HG03442 (cell line): ENCODE measurements around the gene USF3.

Experiments used
- ATAC-seq: cut with Tn5 transposase; IDR thresholded peaks from one replicate; pipeline ENCODE4 v1.9.1; 2021; ENCODE audit warnings: mild to moderate bottlenecking, moderate library complexity; ENCODE audit not compliant: unreplicated experiment

USF3 gene

DNA sequence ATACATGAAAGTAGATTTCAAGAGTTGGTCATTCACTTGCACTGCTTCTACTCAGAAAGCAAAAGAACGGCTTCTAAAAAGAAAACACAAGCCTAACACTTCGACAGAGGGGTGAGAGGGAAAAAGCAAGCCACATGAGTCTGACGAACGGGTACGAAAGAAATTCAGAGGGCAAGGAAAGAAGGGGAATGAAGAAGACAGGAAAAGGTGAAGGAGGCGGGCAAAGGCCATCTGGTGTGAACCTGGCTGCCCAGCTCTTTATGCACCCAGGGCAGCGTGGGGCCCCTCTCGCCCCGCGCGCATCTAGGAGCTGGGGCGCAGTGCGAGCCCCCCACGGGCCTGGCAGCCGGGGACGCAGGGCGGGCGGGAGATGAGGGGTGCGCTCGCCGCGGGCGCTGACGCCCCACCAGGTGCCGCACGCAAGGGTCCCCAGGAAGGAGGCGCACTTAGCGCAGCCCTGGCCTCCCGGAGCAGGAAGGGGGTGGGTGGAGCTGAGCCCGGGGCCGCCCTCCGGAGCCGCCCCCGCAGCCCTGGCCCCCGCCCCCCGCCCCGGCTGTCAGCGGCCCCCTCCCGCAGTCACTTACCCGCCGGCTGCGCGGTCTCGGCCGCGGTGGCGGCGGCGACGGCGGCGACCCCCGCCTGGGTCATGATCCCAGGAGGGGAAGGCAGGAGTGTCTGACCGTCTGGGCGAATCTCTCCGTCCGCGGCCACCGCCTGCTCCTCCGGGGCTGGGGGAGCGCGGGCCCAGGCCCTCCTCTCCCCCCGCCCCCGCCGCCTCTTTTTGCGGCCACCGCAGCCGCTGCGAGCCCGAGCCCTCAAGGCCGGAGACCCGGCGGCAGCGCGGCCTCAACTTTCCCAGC is at the start of gene USF3:
USF3 (minus strand) TSS at position 857 of the 860 bp plus-strand sequence. CDS start 21,764 bp downstream, outside the sequence.
- peak; percentile 54 for ATAC-seq

- peak; percentile 36 for ATAC-seq
Observed at GRCh38 chr3:113745756-113746547, 49.5 kb upstream of the USF3 start, which contains the start of gene NAA50. TSS of gene NAA50 (minus strand) at chr3:113746249. CDS start at chr3:113745949, 300 bp downstream.

DNA sequence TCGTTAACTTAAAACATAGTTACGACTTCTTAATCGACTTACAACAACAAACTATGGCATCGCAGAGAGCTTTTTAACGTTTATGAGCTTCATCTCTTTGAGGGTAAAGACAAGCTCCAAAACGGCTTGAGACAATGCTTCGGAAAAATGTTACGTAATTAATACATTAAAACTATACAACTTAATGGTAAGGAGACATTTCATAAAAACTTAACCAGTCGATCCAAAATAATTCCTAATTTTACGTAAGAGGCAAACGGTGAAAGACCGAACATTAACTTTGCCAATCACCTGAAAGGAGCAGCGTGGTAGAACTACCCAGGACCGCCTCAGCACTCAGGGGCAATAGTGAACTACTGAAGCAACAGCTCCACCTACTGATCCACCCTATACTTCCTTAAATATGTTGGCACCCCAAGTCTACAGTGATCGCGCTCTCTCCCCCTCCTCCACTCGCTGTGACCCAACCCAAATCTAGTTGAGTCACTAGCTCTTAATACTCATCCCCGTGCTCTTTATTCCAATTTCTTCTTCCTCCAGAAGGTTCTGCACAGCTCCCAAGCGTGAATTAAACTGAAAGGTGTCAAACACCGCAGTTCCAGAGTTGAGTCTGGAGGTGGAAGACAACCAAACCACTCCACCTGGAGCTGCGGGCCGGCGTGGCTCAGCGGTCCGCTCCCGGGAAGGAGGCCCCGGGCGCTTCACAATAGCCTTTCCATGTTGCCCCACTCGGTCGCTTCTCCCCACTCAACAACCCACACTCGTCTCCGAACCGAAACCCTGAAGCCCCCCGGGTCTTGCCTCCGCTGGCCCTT is 48.7 kb upstream of the USF3 start:
- ATAC-seq, result peak; percentile 54

DNA sequence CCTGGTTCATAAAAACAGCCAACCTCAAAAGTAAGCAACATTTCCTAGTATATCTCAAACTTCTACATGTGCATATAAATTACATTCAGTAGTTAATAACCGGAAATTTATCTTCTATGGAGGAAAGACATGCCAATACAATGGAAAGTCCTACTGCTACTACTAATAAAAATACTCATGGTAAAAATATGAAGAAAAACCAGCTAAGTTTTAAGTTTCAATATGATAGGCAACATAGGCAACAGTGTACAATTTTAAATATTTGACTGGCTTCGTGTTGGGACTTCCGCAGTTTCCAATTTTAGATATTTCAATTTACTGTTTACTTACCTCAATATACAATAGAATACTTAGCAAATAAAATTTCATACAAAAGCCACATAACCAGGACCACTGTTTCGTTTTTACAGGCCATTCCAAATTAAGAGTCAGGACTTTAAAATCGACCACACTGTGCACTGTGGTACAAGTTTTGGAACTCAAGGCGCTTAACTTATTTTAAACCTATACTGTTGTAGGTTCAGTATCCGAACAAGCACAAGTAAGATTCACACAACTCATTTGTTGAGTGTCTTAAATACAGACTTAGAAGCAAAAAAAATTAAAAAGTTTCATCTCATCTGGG is 46.7 kb upstream of the USF3 start:
- ATAC-seq, result no peak

- no peak for ATAC-seq
Observed at GRCh38 chr3:113741620-113742019, 45.2 kb upstream of the USF3 start.

- no peak for ATAC-seq
Observed at GRCh38 chr3:113741086-113741485, 44.6 kb upstream of the USF3 start.

DNA sequence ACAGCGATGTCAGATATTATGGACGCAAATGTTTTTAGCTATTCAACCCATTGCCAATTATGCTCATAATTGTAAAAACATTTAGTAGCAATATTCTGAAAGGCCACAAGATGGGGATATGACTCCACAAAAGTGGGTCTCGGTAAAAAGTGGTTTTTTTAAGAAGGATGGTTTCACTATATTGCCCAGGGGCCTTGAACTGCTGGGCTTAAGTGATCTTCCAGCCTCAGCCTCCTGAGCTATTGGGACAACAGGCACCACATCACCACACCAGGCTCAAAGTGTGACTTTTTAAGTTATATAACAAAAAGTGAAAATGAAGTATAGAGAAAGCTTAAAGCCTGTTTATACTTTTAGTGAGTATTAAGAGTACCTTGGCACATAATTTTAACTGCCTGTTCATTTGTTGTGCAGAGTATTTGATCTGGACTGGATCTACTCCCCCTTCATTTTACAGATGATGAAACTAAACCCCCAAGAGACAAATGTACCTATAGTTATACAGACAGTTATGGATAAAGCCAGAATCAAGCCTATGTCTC is 40.2 kb upstream of the USF3 start:
- ATAC-seq, result peak; percentile 54

DNA sequence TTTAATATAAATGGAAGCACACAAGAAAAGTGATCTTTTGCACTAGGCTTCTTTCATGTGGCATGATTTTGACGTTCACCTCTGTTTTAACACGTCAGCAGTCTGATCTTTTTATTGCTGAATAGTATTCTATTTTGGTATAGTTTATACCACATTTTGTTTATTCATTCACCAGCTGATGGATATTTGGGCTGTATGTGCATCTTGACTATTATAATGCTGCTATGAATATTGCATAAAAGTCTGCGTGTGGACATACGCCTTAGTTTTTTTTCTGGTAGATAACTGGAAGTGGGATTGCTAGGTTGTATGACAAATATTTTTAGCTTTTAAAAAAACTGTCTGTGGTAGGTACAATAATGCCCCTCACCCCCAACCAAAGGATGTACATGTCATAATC is 35.3 kb upstream of the USF3 start:
- no peak for ATAC-seq

- no peak for ATAC-seq
Observed at GRCh38 chr3:113730550-113730949, 34.1 kb upstream of the USF3 start.

DNA sequence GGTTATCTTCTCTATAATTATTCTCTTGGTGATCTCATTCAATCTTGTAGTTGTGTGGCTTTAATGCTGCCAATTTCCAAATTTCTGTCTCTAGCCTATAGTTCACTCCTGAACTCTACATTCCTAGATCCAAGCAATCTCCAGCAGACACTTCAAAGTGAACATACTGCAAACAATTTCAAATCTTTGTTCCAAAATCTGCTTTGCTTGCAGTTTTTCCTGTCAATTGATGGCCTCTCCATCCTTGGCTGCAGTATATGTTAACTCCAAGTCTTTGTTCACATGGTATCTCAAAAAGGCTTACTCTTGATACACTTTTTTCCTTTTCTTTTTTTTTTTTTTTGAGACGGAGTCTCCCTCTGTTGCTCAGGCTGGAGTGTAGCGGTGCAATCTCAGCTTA is 32.2 kb upstream of the USF3 start:
- no peak for ATAC-seq

DNA sequence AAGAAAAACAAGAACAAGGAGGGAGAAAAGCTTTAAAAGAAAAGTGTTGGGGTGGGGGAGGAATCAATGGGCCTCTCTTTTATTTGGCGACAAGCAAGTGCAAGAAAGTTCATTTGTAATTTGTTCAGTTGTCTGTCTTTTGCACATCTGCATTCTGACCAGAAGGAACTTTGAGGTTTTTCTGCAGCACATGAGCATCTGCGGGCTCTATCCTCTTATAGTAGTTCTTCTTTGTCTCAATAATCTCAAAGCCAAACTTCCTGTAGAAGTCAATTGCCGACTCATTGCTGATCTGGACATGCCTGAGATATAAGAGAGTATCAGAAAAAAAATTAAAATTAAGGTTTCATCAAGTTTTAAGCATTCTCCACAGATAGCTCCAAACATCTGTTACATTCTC is 25.2 kb upstream of the USF3 start:
- ATAC-seq, result no peak

- no peak for ATAC-seq
Observed at GRCh38 chr3:113719758-113720157, 23.3 kb upstream of the USF3 start.

DNA sequence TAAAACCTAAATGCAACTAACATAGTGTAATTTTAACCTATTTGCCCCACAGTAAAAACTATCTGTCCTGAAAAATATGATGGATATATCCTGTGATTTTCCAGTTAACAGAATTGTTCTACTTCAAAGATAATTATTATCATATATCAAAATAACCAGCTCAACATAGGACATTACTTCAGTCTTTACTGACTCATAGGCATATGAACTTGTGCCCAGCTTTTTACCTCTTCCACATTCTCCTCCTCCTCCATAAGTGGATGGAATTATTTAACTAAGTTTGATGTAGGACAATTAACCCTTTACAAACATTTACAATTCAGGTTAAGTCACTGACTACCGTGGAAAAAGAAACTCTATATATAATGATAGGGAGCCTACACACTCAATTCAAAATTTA is 22.9 kb upstream of the USF3 start:
- no peak for ATAC-seq

DNA sequence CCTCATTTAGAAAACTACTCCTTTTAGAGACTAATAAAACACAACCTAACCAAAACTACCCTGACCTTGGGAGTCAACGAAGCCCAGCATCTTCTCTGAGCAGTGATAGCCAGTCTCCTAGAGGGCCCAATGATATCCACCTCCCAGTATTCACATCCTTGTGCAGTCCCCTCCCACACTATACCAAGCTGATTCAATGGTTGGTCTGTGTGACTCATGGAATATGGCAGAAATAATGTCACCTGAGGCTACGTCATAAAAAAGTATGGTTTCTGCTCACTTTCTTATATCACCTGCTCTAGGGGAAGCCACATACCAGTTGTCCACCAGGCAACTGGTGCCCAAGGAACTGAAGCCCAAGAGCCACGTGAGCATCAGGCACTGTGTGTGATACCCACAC is 21.4 kb upstream of the USF3 start:
- no peak for ATAC-seq

GRCh38 chr3:113717308-113717707 is 20.9 kb upstream of the USF3 start:
- ATAC-seq, result no peak

DNA sequence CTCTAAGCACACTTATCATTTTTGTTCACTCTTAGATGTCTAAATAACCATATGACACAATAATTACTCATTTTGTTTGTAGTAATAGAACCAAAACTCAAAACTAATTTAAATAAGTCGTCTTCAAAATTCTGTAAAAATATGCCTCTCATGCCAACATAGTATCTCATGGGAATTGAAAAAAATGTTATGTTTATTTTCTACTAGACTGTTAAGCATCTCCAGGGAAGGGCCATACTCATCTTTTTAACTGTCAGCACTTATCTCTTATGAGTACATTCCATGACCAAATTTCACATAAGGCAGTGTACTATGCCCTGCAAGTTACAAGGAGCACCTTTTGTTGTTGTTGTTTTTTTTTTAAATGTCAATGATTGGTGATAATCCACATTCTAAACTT is 18.3 kb upstream of the USF3 start:
- no peak for ATAC-seq

DNA sequence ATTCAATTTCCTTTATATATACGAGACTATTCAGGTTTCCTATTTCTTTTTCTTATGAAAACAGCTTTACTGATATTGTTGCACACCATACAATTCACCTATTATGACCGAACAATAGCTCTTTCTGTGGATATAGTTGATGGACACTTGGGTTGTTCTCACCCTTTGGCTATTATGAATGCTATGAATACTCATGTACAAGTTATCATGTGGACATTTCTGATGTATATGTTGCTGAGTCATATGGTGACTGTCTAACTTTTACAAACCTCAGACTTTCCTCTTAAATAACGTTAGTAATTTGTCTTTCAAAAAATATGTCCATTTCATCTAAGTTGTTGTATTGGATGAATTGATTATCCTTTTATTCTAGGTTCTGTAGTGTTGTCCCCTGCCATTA is 15.7 kb upstream of the USF3 start:
- ATAC-seq, result no peak

- no peak for ATAC-seq
Observed at GRCh38 chr3:113707835-113708234, 11.4 kb upstream of the USF3 start.

GRCh38 chr3:113698956-113699355 is 2.5 kb upstream of the USF3 start:
- ATAC-seq, result no peak

- ATAC-seq, result no peak
Observed at GRCh38 chr3:113698213-113698742, 1.8 kb upstream of the USF3 start.
